ENCODE measurements around the gene TIMP3. TPM values are rescaled to one million over a fixed set of nuclear protein-coding genes. Genes with fewer than 3 reads are reported as not detected.
"Not testable (repeated sequence)": the region's sequence is repeated elsewhere in the genome, so short reads cannot be mapped to it uniquely, and the experiment has no call there.

TIMP3 gene
- total RNA-seq, 2 donors from 2014 or later = 6.3 to 17.1 TPM

- Mint-ChIP-seq H3K36me3 (ENCODE audit: low read depth) (no peaks in the 10 kb centered on the region), H3K4me3 (no peak overlapping the region), H3K4me1 (peaks cover 6% of the 10 kb centered on the region), H3K9me3 (no peaks in the 10 kb centered on the region), H3K27me3 (ENCODE audit: insufficient read depth) (peaks cover 2% of the 10 kb centered on the region), H3K27ac (no peak overlapping the region)
- WGBS, 2 experiments (ENCODE audit: insufficient coverage in 1 of 2, insufficient read length in 1 of 2) = 88 to 92% methylated on average over 4 to 6 of the region's 6 CpGs
- Histone ChIP-seq H3K9me3 (ENCODE audit: control insufficient read depth, low read length) (no peaks in the 10 kb centered on the region), H3K4me1 (ENCODE audit: control insufficient read depth, insufficient read depth, low read length) (no peaks in the 10 kb centered on the region), H3K27ac (ENCODE audit: low read depth, low read length) (no peak overlapping the region), H3K36me3 (ENCODE audit: control insufficient read depth, insufficient read depth, low read length) (no peaks in the 10 kb centered on the region), H3K4me3 (ENCODE audit: low read length) (no peak overlapping the region), H3K27me3 (ENCODE audit: control insufficient read depth, insufficient read depth, low read length, poor library complexity, severe bottlenecking) (no peaks in the 10 kb centered on the region), H3K9ac (ENCODE audit: extremely low read depth, low read length, poor library complexity, severe bottlenecking) (no peak overlapping the region)
- DNase-seq = no peak
- no peak for TF ChIP-seq CTCF (conservative IDR thresholded peaks at IDR 0.05)
Observed at GRCh38 chr22:32753591-32753990, 47.9 kb upstream of the TIMP3 start.

DNA sequence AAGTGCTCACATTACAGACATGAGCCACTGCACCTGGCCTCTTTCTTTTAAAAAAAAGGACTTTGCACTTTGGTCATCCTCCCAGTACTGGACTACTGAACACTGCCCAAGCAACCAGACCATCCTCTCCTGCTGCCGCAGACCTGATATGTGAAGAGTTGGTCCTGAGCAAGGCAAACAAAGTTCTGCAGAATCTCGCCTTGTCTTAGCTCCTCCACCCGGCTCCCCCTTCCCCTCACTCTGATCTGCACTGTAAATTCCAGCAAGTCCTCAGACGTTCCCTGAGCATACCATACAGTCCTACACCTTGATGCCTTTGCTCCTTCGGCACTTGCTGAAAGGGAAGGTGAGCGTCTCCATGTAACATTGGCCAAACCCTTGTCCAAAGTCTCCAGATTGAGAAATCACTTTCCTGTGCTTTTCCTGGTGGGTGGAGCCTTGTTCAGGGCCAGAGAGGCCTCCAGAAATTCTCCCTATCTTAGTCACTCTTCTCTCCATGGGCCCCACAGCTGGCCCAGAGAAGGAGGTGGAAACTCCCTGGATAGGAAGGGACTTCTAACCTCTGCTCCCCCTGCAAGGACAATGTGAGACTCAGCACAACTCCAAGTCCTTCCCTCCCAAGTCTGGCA is 47.0 kb upstream of the TIMP3 start:
- H3K9me3 Mint-ChIP-seq = no peaks in the 10 kb centered on the region
- Histone ChIP-seq H3K36me3 (ENCODE audit: control insufficient read depth, insufficient read depth, low read length) (no peaks in the 10 kb centered on the region), H3K9me3 (ENCODE audit: control insufficient read depth, low read length) (no peaks in the 10 kb centered on the region), H3K27ac (ENCODE audit: low read depth, low read length) (no peak overlapping the region), H3K4me3 (ENCODE audit: low read length) (no peak overlapping the region), H3K9ac (ENCODE audit: extremely low read depth, low read length, poor library complexity, severe bottlenecking) (no peak overlapping the region), H3K4me1 (ENCODE audit: control insufficient read depth, insufficient read depth, low read length) (no peaks in the 10 kb centered on the region), H3K27me3 (ENCODE audit: control insufficient read depth, insufficient read depth, low read length, poor library complexity, severe bottlenecking) (no peaks in the 10 kb centered on the region)
- H3K27ac Mint-ChIP-seq = no peak overlapping the region
- WGBS, 2 experiments (ENCODE audit: insufficient coverage in 1 of 2, insufficient read length in 1 of 2) = 77 to 82% methylated on average over 5 to 6 of the region's 6 CpGs
- no peak overlapping the region for H3K4me3 Mint-ChIP-seq
- no peak for DNase-seq
- peaks cover 2% of the 10 kb centered on the region for H3K27me3 Mint-ChIP-seq (ENCODE audit: insufficient read depth)
- peaks cover 6% of the 10 kb centered on the region for H3K4me1 Mint-ChIP-seq
- TF ChIP-seq CTCF (conservative IDR thresholded peaks at IDR 0.05) = no peak
- H3K36me3 Mint-ChIP-seq (ENCODE audit: low read depth) = no peaks in the 10 kb centered on the region

GRCh38 chr22:32757086-32757762 is 44.3 kb upstream of the TIMP3 start:
- H3K4me1 Mint-ChIP-seq; DNase-seq; H3K9ac ChIP-seq (ENCODE audit: extremely low read depth, low read length, poor library complexity, severe bottlenecking); H3K9me3 ChIP-seq (ENCODE audit: control insufficient read depth, low read length); H3K27me3 Mint-ChIP-seq (ENCODE audit: insufficient read depth); H3K4me3 Mint-ChIP-seq; H3K36me3 ChIP-seq (ENCODE audit: control insufficient read depth, insufficient read depth, low read length); H3K4me3 ChIP-seq (ENCODE audit: low read length); H3K27me3 ChIP-seq (ENCODE audit: control insufficient read depth, insufficient read depth, low read length, poor library complexity, severe bottlenecking); H3K9me3 Mint-ChIP-seq; H3K27ac ChIP-seq (ENCODE audit: low read depth, low read length); H3K4me1 ChIP-seq (ENCODE audit: control insufficient read depth, insufficient read depth, low read length); H3K36me3 Mint-ChIP-seq (ENCODE audit: low read depth); H3K27ac Mint-ChIP-seq: not testable (repeated sequence)
- 83 to 95% methylated on average over 10 to 14 of the region's 14 CpGs for WGBS, 2 experiments (ENCODE audit: insufficient coverage in 1 of 2, insufficient read length in 1 of 2)
